Activated CD4-positive, alpha-beta T cell treated with anti-CD3 and anti-CD28 coated beads for 4 hours (primary cell): ENCODE measurements around the gene TIE1.

ENCODE experiments used
- DNase-seq, 2 donors: peaks; one replicate each; pipeline ENCODE4 v3.0.0-alpha.2; 2020

The TIE1 gene

GRCh38 chr1:43293896-43294760 lies 6.7 kb upstream of the TIE1 start:
- DNase-seq, result no peak

GRCh38 chr1:43294761-43295160 lies 6.0 kb upstream of the TIE1 start:
- no peak for DNase-seq

GRCh38 chr1:43296207-43296606 lies 4.6 kb upstream of the TIE1 start:
- DNase-seq, result no peak

- DNase-seq, result no peak
Measured at GRCh38 chr1:43298055-43298454, 2.7 kb upstream of the TIE1 start.

GRCh38 chr1:43299101-43299500 lies 1.7 kb upstream of the TIE1 start:
- no peak for DNase-seq

- DNase-seq, result no peak
Measured at GRCh38 chr1:43302201-43302600, 1.4 kb downstream of the TIE1 start.

GRCh38 chr1:43302721-43303470 lies 2.1 kb downstream of the TIE1 start:
- no peak for DNase-seq

GRCh38 chr1:43303471-43304313 lies 2.9 kb downstream of the TIE1 start:
- no peak for DNase-seq

- no peak for DNase-seq
Measured at GRCh38 chr1:43304314-43304681, 3.5 kb downstream of the TIE1 start.

GRCh38 chr1:43304771-43305300 lies 4.1 kb downstream of the TIE1 start:
- no peak for DNase-seq

- no peak for DNase-seq
Measured at GRCh38 chr1:43305461-43305860, 4.7 kb downstream of the TIE1 start.

- DNase-seq, result no peak
Measured at GRCh38 chr1:43305926-43306687, 5.3 kb downstream of the TIE1 start.

- no peak for DNase-seq
Measured at GRCh38 chr1:43306688-43307457, 6.1 kb downstream of the TIE1 start.

GRCh38 chr1:43307458-43308158 lies 6.8 kb downstream of the TIE1 start:
- DNase-seq, result no peak

GRCh38 chr1:43308635-43309404 lies 8.0 kb downstream of the TIE1 start:
- no peak for DNase-seq

GRCh38 chr1:43309405-43310025 lies 8.7 kb downstream of the TIE1 start:
- DNase-seq, result no peak

GRCh38 chr1:43311521-43311920 lies 10.7 kb downstream of the TIE1 start:
- no peak for DNase-seq

GRCh38 chr1:43312212-43312623 lies 11.4 kb downstream of the TIE1 start:
- no peak for DNase-seq
